MM.1S (cell line): ENCODE data around the gene CCDC9.

ENCODE experiments used
- DNase-seq: peaks from one replicate; pipeline ENCODE4 v3.0.0-alpha.2; 2015
- H2AFZ ChIP-seq: fragments of 300-600 bp; sonication (generic); 2 replicates; pipeline ENCODE4 v1.6.0; 2016; ENCODE audit warnings: antibody characterized with exemption, low read length
- H3F3A ChIP-seq: fragments of 300-600 bp; sonication (generic); 2 replicates; pipeline ENCODE4 v1.6.1; 2016; ENCODE audit warnings: mild to moderate bottlenecking, antibody characterized with exemption, low read length, moderate library complexity, mixed read lengths; ENCODE audit not compliant: insufficient read depth
- H3K27ac ChIP-seq: fragments of 300-600 bp; sonication (generic); 2 replicates; pipeline ENCODE4 v1.5.1; 2016; ENCODE audit warnings: mild to moderate bottlenecking, low read length
- H3K27me3 ChIP-seq: fragments of 300-600 bp; sonication (generic); replicated peaks from 2 replicates; pipeline ENCODE4 v1.6.0; 2016; ENCODE audit warnings: low read length; ENCODE audit not compliant: insufficient read depth
- H3K36me3 ChIP-seq: fragments of 300-600 bp; sonication (generic); replicated peaks from 2 replicates; pipeline ENCODE4 v1.6.1; 2016; ENCODE audit warnings: mild to moderate bottlenecking, low read length, mixed read lengths; ENCODE audit not compliant: insufficient read depth
- H3K4me1 ChIP-seq: fragments of 300-600 bp; sonication (generic); 2 replicates; pipeline ENCODE4 v1.6.1; 2016; ENCODE audit warnings: low read length, mixed read lengths
- H3K4me2 ChIP-seq: fragments of 300-600 bp; sonication (generic); 2 replicates; pipeline ENCODE4 v1.6.0; 2016; ENCODE audit warnings: low read depth, low read length
- H3K4me3 ChIP-seq: fragments of 300-600 bp; sonication (generic); 2 replicates; pipeline ENCODE4 v1.5.1; 2016; ENCODE audit warnings: low read length, mixed read lengths
- H3K79me2 ChIP-seq: fragments of 300-600 bp; sonication (generic); 2 replicates; pipeline ENCODE4 v1.6.1; 2016; ENCODE audit warnings: mixed run types, low read length, mixed read lengths
- H3K9ac ChIP-seq: fragments of 300-600 bp; sonication (generic); 2 replicates; pipeline ENCODE4 v1.6.1; 2016; ENCODE audit warnings: low read length, mixed read lengths
- H3K9me2 ChIP-seq: fragments of 300-600 bp; sonication (generic); replicated peaks from 2 replicates; pipeline ENCODE4 v1.6.1; 2016; ENCODE audit warnings: mild to moderate bottlenecking, low read length, mixed read lengths; ENCODE audit not compliant: insufficient read depth
- H3K9me3 ChIP-seq: fragments of 300-600 bp; sonication (generic); replicated peaks from 2 replicates; pipeline ENCODE4 v1.6.1; 2016; ENCODE audit warnings: mild to moderate bottlenecking, low read length, mixed read lengths; ENCODE audit not compliant: insufficient read depth
- H4K20me1 ChIP-seq: fragments of 300-600 bp; sonication (generic); 2 replicates; pipeline ENCODE4 v1.6.1; 2016; ENCODE audit warnings: mild to moderate bottlenecking, low read length, moderate library complexity, mixed read lengths; ENCODE audit not compliant: insufficient read depth
- EZH2 ChIP-seq: fragments of 300-600 bp; sonication (generic); optimal IDR thresholded peaks from 2 replicates; pipeline ENCODE3; 2017; ENCODE audit warnings: low read depth, mild to moderate bottlenecking, antibody characterized with exemption, low read length, mixed read lengths
- EZH2phosphoT487 ChIP-seq: fragments of 300-600 bp; sonication (generic); IDR thresholded peaks from 2 replicates; pipeline ENCODE4 v1.6.1; 2018; ENCODE audit warnings: antibody characterized with exemption, low read length
- TF ChIP-seq, protein P1 (sequence below): fragments of 300-600 bp; sonication (generic); IDR thresholded peaks from 2 replicates; pipeline ENCODE4 v1.5.1; 2016; ENCODE audit warnings: antibody characterized with exemption, low read length, mixed read lengths

CCDC9 gene

DNA sequence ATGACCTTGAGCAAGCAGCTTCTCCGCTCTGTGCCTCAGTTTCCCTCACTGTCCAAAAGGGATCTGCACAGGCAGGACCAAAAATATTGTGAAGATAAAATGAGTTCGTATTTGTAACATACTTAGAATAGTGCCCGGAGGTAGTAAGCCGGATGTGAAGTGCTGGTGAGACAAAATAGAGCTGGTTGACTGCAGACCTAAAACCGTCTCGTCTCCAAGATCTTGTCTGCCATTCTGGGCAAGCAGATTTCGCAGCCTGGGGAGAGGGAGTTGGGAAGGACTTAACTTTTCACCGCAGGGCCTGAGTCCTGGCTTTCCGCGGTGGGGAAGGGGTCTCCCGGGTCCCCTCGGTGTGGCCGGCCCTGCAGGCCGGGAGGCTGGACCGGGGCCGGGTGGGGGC, 17.2 kb upstream of the CCDC9 start:
- H3K4me2 ChIP-seq, result peak overlapping the region; percentile 71
- H3K36me3 ChIP-seq, result no peaks in the 10 kb centered on the region
- H4K20me1 ChIP-seq, result no peaks in the 10 kb centered on the region
- no peaks in the 10 kb centered on the region for H3K9me3 ChIP-seq
- no peaks in the 10 kb centered on the region for H3K9me2 ChIP-seq
- TF ChIP-seq EZH2phosphoT487 (no peak), EZH2 (no peak)
- TF ChIP-seq, protein P1, sequence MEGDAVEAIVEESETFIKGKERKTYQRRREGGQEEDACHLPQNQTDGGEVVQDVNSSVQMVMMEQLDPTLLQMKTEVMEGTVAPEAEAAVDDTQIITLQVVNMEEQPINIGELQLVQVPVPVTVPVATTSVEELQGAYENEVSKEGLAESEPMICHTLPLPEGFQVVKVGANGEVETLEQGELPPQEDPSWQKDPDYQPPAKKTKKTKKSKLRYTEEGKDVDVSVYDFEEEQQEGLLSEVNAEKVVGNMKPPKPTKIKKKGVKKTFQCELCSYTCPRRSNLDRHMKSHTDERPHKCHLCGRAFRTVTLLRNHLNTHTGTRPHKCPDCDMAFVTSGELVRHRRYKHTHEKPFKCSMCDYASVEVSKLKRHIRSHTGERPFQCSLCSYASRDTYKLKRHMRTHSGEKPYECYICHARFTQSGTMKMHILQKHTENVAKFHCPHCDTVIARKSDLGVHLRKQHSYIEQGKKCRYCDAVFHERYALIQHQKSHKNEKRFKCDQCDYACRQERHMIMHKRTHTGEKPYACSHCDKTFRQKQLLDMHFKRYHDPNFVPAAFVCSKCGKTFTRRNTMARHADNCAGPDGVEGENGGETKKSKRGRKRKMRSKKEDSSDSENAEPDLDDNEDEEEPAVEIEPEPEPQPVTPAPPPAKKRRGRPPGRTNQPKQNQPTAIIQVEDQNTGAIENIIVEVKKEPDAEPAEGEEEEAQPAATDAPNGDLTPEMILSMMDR, result no peak
- H2AFZ ChIP-seq, result no peak overlapping the region
- H3K27ac ChIP-seq, result no peak overlapping the region
- no peaks in the 10 kb centered on the region for H3K79me2 ChIP-seq
- peaks cover 20% of the 10 kb centered on the region for H3F3A ChIP-seq
- H3K4me3 ChIP-seq, result no peak overlapping the region
- peaks cover 33% of the 10 kb centered on the region for H3K4me1 ChIP-seq
- DNase-seq, result no peak
- H3K9ac ChIP-seq, result no peak overlapping the region
- H3K27me3 ChIP-seq, result no peaks in the 10 kb centered on the region

DNA sequence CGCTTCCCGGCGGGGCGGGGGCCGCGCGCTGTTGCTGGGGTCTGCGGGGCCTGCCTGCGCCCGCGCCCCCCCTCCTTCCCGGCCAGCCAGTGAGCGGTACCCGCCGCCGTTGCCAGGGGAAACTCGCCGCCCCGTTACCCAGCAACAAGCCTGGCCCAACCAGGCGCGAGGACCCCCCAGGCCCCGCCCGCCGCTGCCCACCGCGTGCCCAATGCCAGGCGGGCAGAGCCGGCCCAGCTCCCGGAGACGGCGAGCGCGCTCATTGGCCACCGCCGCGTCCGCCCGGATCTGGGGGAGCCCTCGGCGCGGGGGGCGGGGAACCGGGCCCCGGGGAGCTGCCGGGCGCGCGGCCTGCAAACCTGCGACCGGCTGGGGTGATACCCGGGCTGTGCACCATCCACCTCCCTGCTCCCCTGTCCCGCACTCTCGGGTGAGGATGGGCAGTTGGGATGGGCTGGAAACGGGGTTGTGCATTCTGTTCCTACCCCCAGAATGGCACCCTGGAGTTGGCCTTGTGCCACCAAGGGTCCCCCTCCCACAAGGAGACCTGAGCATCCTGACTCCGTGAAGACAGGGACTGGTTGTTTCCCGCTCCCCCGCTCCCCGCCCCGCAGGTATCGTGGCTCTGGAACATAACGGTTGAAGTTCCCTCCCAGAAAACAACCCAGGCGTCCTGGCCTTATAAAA, 16.6 kb upstream of the CCDC9 start:
- peak; percentile 73 for DNase-seq
- Histone ChIP-seq H2AFZ (no peak overlapping the region), H3K36me3 (no peaks in the 10 kb centered on the region), H3K27me3 (no peaks in the 10 kb centered on the region), H3K79me2 (no peaks in the 10 kb centered on the region), H3K9me2 (no peaks in the 10 kb centered on the region), H3K4me1 (peaks cover 35% of the 10 kb centered on the region), H3K9me3 (no peaks in the 10 kb centered on the region), H4K20me1 (no peaks in the 10 kb centered on the region), H3K4me2 (peak overlapping the region; percentile 71), H3K27ac (no peak overlapping the region), H3K4me3 (peak overlapping the region; percentile 48; the same call in 1 of the 2 replicates), H3K9ac (peak overlapping the region; percentile 30; the same call in 1 of the 2 replicates), H3F3A (peaks cover 20% of the 10 kb centered on the region)
- TF ChIP-seq, protein P1, result no peak
- TF ChIP-seq EZH2phosphoT487, result no peak
- TF ChIP-seq EZH2, result no peak

DNA sequence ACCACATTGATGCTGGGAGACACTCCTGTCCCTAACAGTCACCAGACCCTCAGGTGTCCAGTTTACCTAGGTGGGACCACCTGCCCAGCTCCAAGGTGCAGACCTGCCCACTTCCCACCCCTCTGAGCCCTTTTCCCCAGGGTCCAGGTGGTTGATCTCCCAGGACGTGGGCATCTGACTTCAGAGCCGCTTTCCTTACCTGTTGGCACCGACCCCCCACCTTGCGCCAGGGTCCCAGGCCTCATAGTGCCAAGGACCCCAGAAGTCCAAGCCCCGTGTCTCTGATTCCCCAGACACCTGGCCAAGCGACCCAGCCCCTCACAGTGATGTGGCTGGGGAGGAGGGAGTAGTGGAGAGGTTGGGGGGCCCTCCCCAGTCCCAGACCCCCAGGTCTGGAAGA, 15.8 kb upstream of the CCDC9 start:
- TF ChIP-seq EZH2 (no peak), EZH2phosphoT487 (no peak)
- TF ChIP-seq, protein P1, result no peak
- Histone ChIP-seq H3K27ac (no peak overlapping the region), H3K9me2 (no peaks in the 10 kb centered on the region), H3K4me1 (peaks cover 36% of the 10 kb centered on the region), H3K27me3 (no peaks in the 10 kb centered on the region), H2AFZ (no peak overlapping the region), H3F3A (peaks cover 20% of the 10 kb centered on the region), H3K9me3 (no peaks in the 10 kb centered on the region), H3K9ac (peak overlapping the region; percentile 20; the same call in 1 of the 2 replicates), H4K20me1 (no peaks in the 10 kb centered on the region), H3K4me3 (no peak overlapping the region), H3K4me2 (peak overlapping the region; percentile 71), H3K79me2 (no peaks in the 10 kb centered on the region), H3K36me3 (no peaks in the 10 kb centered on the region)
- no peak for DNase-seq
